Suprapubic skin (tissue), 4 donors: Measurements from ENCODE around the gene CHI3L1.

Experiments used
- CTCF ChIP-seq, 2 donors: fragments of 200-600 bp in 1 of 2; fragments of 450-650 bp in 1 of 2; sonication (generic) in 1 of 2; IDR thresholded peaks; one replicate each; pipeline ENCODE4 v1.5.1; 2016 to 2019; ENCODE audit warnings: antibody characterized with exemption in 2 of 2, mild to moderate bottlenecking in 1 of 2, moderate library complexity in 1 of 2
- POLR2A ChIP-seq, 2 donors: fragments of 450-650 bp; IDR thresholded peaks; one replicate each; pipeline ENCODE4 v1.6.1; 2017; ENCODE audit warnings: antibody characterized with exemption in 2 of 2, mild to moderate bottlenecking in 2 of 2, moderate library complexity in 2 of 2
- POLR2AphosphoS5 ChIP-seq, 3 donors: sonication (generic); formaldehyde crosslinking; IDR thresholded peaks; one replicate each; pipeline ENCODE4 v1.6.1; 2017; ENCODE audit warnings: antibody characterized with exemption in 3 of 3

- no peak for TF ChIP-seq CTCF (IDR thresholded peaks at IDR 0.05)
- TF ChIP-seq POLR2A (IDR thresholded peaks at IDR 0.05): no peak
- TF ChIP-seq POLR2AphosphoS5 (IDR thresholded peaks at IDR 0.05): no peak
Observed at GRCh38 chr1:203180611-203181330, 5.7 kb downstream of the CHI3L1 start.
